Spleen (tissue), 7 donors: ENCODE results near the gene SHC3.
"Not testable (repeated sequence)": the region's sequence is repeated elsewhere in the genome, so short reads cannot be mapped to it uniquely, and the experiment has no call there.

Source experiments
- POLR2A ChIP-seq, 3 donors: fragments of 450-650 bp; IDR thresholded peaks; one replicate each; pipeline ENCODE4 v1.5.1; 2017; ENCODE audit warnings: antibody characterized with exemption in 3 of 3, mild to moderate bottlenecking in 1 of 3
- POLR2AphosphoS5 ChIP-seq, 3 donors: sonication (generic); formaldehyde crosslinking; IDR thresholded peaks; one replicate each; pipeline ENCODE4 v1.5.1; 2017; ENCODE audit warnings: antibody characterized with exemption in 3 of 3
- TF ChIP-seq, protein P1 (sequence below), 11 experiments: fragments of 200-600 bp in 7 of 11; fragments of 450-650 bp in 4 of 11; sonication (generic) in 4 of 11; IDR thresholded peaks in 8 of 11; conservative IDR thresholded peaks in 3 of 11; 1 replicate in 7 of 11; 2 replicates in 4 of 11; pipeline versions ENCODE4 v1.4.0 to v1.8.0; 2016 to 2021; ENCODE audit warnings: antibody characterized with exemption in 11 of 11, inconsistent platforms in 4 of 11, mild to moderate bottlenecking in 1 of 11
- donor health status: DM: no; HTN: no; CAD: no; lungs with moderate emphysema.
- donor health status: DM: no; HTN: no; CAD: no.
- donor health status: DM: no; HTN: no; CAD: no.

DNA sequence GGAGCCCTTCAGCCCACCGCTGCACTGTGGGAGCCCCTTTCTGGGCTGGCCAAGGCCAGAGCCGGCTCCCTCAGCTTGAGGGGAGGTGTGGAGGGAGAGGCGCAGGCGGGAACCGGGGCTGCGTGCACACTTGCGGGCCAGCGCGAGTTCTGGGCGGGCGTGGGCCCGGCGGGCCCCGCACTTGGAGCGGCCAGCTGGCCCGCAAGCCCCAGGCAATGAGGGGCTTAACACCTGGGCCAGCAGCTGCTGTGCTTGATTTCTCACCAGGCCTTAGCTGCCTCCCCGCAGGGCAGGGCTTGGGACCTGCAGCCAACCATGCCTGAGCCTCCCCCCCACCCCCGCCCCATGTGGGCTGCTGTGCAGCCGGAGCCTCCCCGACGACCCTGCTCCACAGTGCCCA is 30.7 kb upstream of the SHC3 start:
- TF ChIP-seq, protein P1, sequence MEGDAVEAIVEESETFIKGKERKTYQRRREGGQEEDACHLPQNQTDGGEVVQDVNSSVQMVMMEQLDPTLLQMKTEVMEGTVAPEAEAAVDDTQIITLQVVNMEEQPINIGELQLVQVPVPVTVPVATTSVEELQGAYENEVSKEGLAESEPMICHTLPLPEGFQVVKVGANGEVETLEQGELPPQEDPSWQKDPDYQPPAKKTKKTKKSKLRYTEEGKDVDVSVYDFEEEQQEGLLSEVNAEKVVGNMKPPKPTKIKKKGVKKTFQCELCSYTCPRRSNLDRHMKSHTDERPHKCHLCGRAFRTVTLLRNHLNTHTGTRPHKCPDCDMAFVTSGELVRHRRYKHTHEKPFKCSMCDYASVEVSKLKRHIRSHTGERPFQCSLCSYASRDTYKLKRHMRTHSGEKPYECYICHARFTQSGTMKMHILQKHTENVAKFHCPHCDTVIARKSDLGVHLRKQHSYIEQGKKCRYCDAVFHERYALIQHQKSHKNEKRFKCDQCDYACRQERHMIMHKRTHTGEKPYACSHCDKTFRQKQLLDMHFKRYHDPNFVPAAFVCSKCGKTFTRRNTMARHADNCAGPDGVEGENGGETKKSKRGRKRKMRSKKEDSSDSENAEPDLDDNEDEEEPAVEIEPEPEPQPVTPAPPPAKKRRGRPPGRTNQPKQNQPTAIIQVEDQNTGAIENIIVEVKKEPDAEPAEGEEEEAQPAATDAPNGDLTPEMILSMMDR (IDR thresholded peaks at IDR 0.05 in 8 of 11, conservative IDR thresholded peaks at IDR 0.05 in 3 of 11) = not testable (repeated sequence)
- TF ChIP-seq POLR2A, POLR2AphosphoS5 (IDR thresholded peaks at IDR 0.05): not testable (repeated sequence)
